OCI-LY1 (cell line): ENCODE measurements around the gene NSD2.

Source experiments
- H2AFZ ChIP-seq: fragments of 200-600 bp; sonication (generic), shearing (Covaris generic); 2 replicates; pipeline ENCODE4 v1.6.0; 2014; ENCODE audit warnings: antibody characterized with exemption, mild to moderate bottlenecking, low read length
- H3F3A ChIP-seq: fragments of 200-600 bp; sonication (generic), shearing (Covaris generic); 2 replicates; pipeline ENCODE4 v1.6.0; 2014; ENCODE audit warnings: mild to moderate bottlenecking, antibody characterized with exemption, low read length, moderate library complexity; ENCODE audit not compliant: insufficient read depth
- H3K27ac ChIP-seq: fragments of 200-600 bp; sonication (generic); 2 replicates; pipeline ENCODE4 v1.5.1; 2014; ENCODE audit warnings: low read length, mixed run types, mild to moderate bottlenecking, low read depth; ENCODE audit not compliant: poor library complexity, severe bottlenecking
- H3K27me3 ChIP-seq: fragments of 200-600 bp; sonication (generic); 2 replicates; pipeline ENCODE4 v1.6.0; 2014; ENCODE audit warnings: antibody characterized with exemption, mild to moderate bottlenecking, low read length, moderate library complexity; ENCODE audit not compliant: insufficient read depth
- H3K36me3 ChIP-seq: fragments of 200-600 bp; sonication (generic); 2 replicates; pipeline ENCODE4 v1.6.1; 2014; ENCODE audit warnings: mild to moderate bottlenecking, antibody characterized with exemption, low read length, moderate library complexity, mixed read lengths; ENCODE audit not compliant: insufficient read depth
- H3K4me1 ChIP-seq: fragments of 200-600 bp; sonication (generic); 2 replicates; pipeline ENCODE4 v1.5.1; 2014; ENCODE audit warnings: mild to moderate bottlenecking, low read length, moderate library complexity; ENCODE audit not compliant: insufficient read depth, severe bottlenecking
- H3K4me2 ChIP-seq: fragments of 200-600 bp; sonication (generic), shearing (Covaris generic); 2 replicates; pipeline ENCODE4 v1.6.1; 2014; ENCODE audit warnings: low read length
- H3K4me3 ChIP-seq: fragments of 200-600 bp; sonication (generic); 2 replicates; pipeline ENCODE4 v1.5.1; 2014; ENCODE audit warnings: low read length, low read depth, mild to moderate bottlenecking, mixed read lengths; ENCODE audit not compliant: poor library complexity, severe bottlenecking
- H3K79me2 ChIP-seq: fragments of 200-600 bp; shearing (Covaris generic); 2 replicates; pipeline ENCODE4 v1.6.1; 2016; ENCODE audit warnings: mixed run types, low read length, mixed read lengths; ENCODE audit not compliant: insufficient read depth
- H3K9ac ChIP-seq: fragments of 200-600 bp; sonication (generic), shearing (Covaris generic); 2 replicates; pipeline ENCODE4 v1.6.1; 2014; ENCODE audit warnings: mild to moderate bottlenecking, low read length, mixed read lengths
- H3K9me2 ChIP-seq: fragments of 200-600 bp; sonication (generic), shearing (Covaris generic); 2 replicates; pipeline ENCODE4 v1.6.1; 2014; ENCODE audit warnings: low read depth, mild to moderate bottlenecking, low read length, mixed read lengths
- H3K9me3 ChIP-seq: fragments of 200-600 bp; shearing (Covaris generic); 2 replicates; pipeline ENCODE4 v1.6.1; 2014; ENCODE audit warnings: low read length, mixed read lengths
- H4K20me1 ChIP-seq: fragments of 200-600 bp; sonication (generic), shearing (Covaris generic); 2 replicates; pipeline ENCODE4 v1.6.0; 2016; ENCODE audit warnings: mild to moderate bottlenecking, low read length; ENCODE audit not compliant: insufficient read depth
- CTCF ChIP-seq: fragments of 200-600 bp; sonication (generic), shearing (Covaris generic); IDR thresholded peaks from 2 replicates; pipeline ENCODE4 v1.5.1; 2017; ENCODE audit warnings: mild to moderate bottlenecking, antibody characterized with exemption, low read length, moderate library complexity, mixed read lengths
- EZH2 ChIP-seq: fragments of 200-600 bp; sonication (generic), shearing (Covaris generic); IDR thresholded peaks from 2 replicates; pipeline ENCODE4 v1.8.0; 2017; ENCODE audit warnings: borderline replicate concordance, mixed run types, mild to moderate bottlenecking, antibody characterized with exemption, low read length, moderate library complexity, mixed read lengths

The NSD2 gene

GRCh38 chr4:1994938-1995337, 123.7 kb downstream of the NSD2 start:
- Histone ChIP-seq H3K9ac (no peak overlapping the region), H3F3A (no peaks in the 10 kb centered on the region), H4K20me1 (no peaks in the 10 kb centered on the region), H3K27ac (no peak overlapping the region), H3K79me2 (peaks cover 40% of the 10 kb centered on the region), H3K9me2 (no peaks in the 10 kb centered on the region), H3K27me3 (no peaks in the 10 kb centered on the region), H3K36me3 (peaks cover 36% of the 10 kb centered on the region), H3K4me1 (no peaks in the 10 kb centered on the region), H3K4me2 (no peak overlapping the region), H2AFZ (no peak overlapping the region), H3K9me3 (no peaks in the 10 kb centered on the region), H3K4me3 (no peak overlapping the region)
- TF ChIP-seq EZH2 (no peak), CTCF (no peak)

- Histone ChIP-seq H3K9me3 (no peaks in the 10 kb centered on the region), H3K79me2 (peaks cover 44% of the 10 kb centered on the region), H3K9me2 (no peaks in the 10 kb centered on the region), H3K27ac (no peak overlapping the region), H3K36me3 (peaks cover 34% of the 10 kb centered on the region), H3K4me3 (no peak overlapping the region), H3F3A (no peaks in the 10 kb centered on the region), H4K20me1 (no peaks in the 10 kb centered on the region), H3K9ac (no peak overlapping the region), H3K4me1 (no peaks in the 10 kb centered on the region), H3K4me2 (no peak overlapping the region), H3K27me3 (no peaks in the 10 kb centered on the region), H2AFZ (no peak overlapping the region)
- TF ChIP-seq CTCF (no peak), EZH2 (no peak)
Observed at GRCh38 chr4:1996866-1997611, 125.8 kb downstream of the NSD2 start.

GRCh38 chr4:1997712-1998111, 126.5 kb downstream of the NSD2 start:
- Histone ChIP-seq H3K9ac (no peak overlapping the region), H3K27me3 (no peaks in the 10 kb centered on the region), H3K4me1 (no peaks in the 10 kb centered on the region), H3K9me2 (no peaks in the 10 kb centered on the region), H2AFZ (no peak overlapping the region), H3K27ac (no peak overlapping the region), H3F3A (no peaks in the 10 kb centered on the region), H3K36me3 (peaks cover 35% of the 10 kb centered on the region), H3K9me3 (no peaks in the 10 kb centered on the region), H3K4me3 (no peak overlapping the region), H3K4me2 (no peak overlapping the region), H3K79me2 (peaks cover 44% of the 10 kb centered on the region), H4K20me1 (no peaks in the 10 kb centered on the region)
- TF ChIP-seq CTCF (no peak), EZH2 (no peak)
